ENCODE results near the gene VAV3. TPM values are rescaled to one million over a fixed set of nuclear protein-coding genes. Genes with fewer than 3 reads are reported as not detected.

The VAV3 gene
- total RNA-seq, 1 experiment from 2014 or later: not detected

- TF ChIP-seq ZFX (IDR thresholded peaks at IDR 0.05) (no peak), CEBPB (IDR thresholded peaks at IDR 0.05; ENCODE audit: low read depth) (no peak), SRF (IDR thresholded peaks at IDR 0.05; ENCODE audit: low read depth) (no peak)
Measured at GRCh38 chr1:107795441-107795840, 169.5 kb downstream of the VAV3 start (continued).

- no peaks in the 10 kb centered on the region for H3K9me3 ChIP-seq (ENCODE audit: control insufficient read depth in 1 of 2, insufficient read depth in 1 of 2, low read depth in 1 of 2, low read length in 2 of 2)
- no TSS peak for BruUV-seq (replicated peaks)
- DNase-seq (ENCODE audit: low read depth, low spot score) (no peak), ATAC-seq (no peak)
- no peak overlapping the region for H3K27ac ChIP-seq (ENCODE audit: low read depth, low read length)
- RAD21 ChIA-PET (ENCODE audit: low non-redundant PET in 1 of 2, low total read pairs in 2 of 2, uncharacterized antibody in 2 of 2, unreplicated experiment in 2 of 2): no interaction called here
- H3K79me2 ChIP-seq (ENCODE audit: insufficient read depth, low read length): no peaks in the 10 kb centered on the region
- TF ChIP-seq EZH2 (IDR thresholded peaks at IDR 0.05) (no peak), ELF1 (IDR thresholded peaks at IDR 0.05; ENCODE audit: borderline replicate concordance, low read depth) (no peak), ZFX (IDR thresholded peaks at IDR 0.05) (no peak), TCF7L2 (IDR thresholded peaks at IDR 0.05; ENCODE audit: borderline replicate concordance, extremely low read depth, insufficient read depth, insufficient read length) (no peak), CTCF (IDR thresholded peaks at IDR 0.05 in 2 of 3, conservative IDR thresholded peaks at IDR 0.05 in 1 of 3; ENCODE audit: borderline replicate concordance in 1 of 3, insufficient read depth in 1 of 3, low read depth in 2 of 3, low read length in 2 of 3) (no peak), POLR2AphosphoS5 (IDR thresholded peaks at IDR 0.05; ENCODE audit: low read depth, low read length) (no peak), SP1 (IDR thresholded peaks at IDR 0.05; ENCODE audit: low read depth) (no peak), SRF (IDR thresholded peaks at IDR 0.05; ENCODE audit: low read depth) (no peak), MAX (IDR thresholded peaks at IDR 0.05) (no peak), CBX3 (IDR thresholded peaks at IDR 0.05; ENCODE audit: low read depth) (no peak), JUND (IDR thresholded peaks at IDR 0.05) (no peak), FOSL1 (IDR thresholded peaks at IDR 0.05; ENCODE audit: low read depth) (no peak), ZNF274 (IDR thresholded peaks at IDR 0.05; ENCODE audit: low read depth, low read length) (no peak), REST (IDR thresholded peaks at IDR 0.05; ENCODE audit: low read depth) (no peak), YY1 (IDR thresholded peaks at IDR 0.05; ENCODE audit: extremely low read depth, insufficient replicate concordance, low read depth, low read length) (no peak), RAD21 (IDR thresholded peaks at IDR 0.05; ENCODE audit: low read depth) (no peak)
- POLR2A ChIA-PET: no interaction called here
- H2AFZ ChIP-seq (ENCODE audit: low read depth, low read length, poor library complexity, severe bottlenecking): no peak overlapping the region
- no peaks in the 10 kb centered on the region for H3K4me1 ChIP-seq (ENCODE audit: control insufficient read depth in 1 of 2, insufficient read depth in 2 of 2, low read length in 2 of 2)
- no peak overlapping the region for H3K4me2 ChIP-seq (ENCODE audit: low read length)
- no peak overlapping the region for H3K9ac ChIP-seq (ENCODE audit: low read length)
- no peaks in the 10 kb centered on the region for H4K20me1 ChIP-seq (ENCODE audit: insufficient read depth)
- no peak overlapping the region for H3K4me3 ChIP-seq (replicated peaks in 1 of 2; ENCODE audit: low read depth in 1 of 2, low read length in 2 of 2)
- no peaks in the 10 kb centered on the region for H3K9me2 ChIP-seq (ENCODE audit: insufficient read depth)
- no peaks in the 10 kb centered on the region for H3K27me3 ChIP-seq (ENCODE audit: insufficient read depth, low read length)
- intact Hi-C loops (cut with micrococcal nuclease): no loop called here
- H3K36me3 ChIP-seq (ENCODE audit: control insufficient read depth in 1 of 2, insufficient read depth in 2 of 2, low read length in 2 of 2): no peaks in the 10 kb centered on the region
- CTCF ChIA-PET: interaction anchor here (1.2 kb wide), 1 partner anchor 13 kb away, joined by 3 read pairs; no protein-coding TSS in a partner anchor
Measured at GRCh38 chr1:107794571-107794970, 170.4 kb downstream of the VAV3 start.
